GM18907 (cell line): ENCODE results near the gene PIP4K2C.
A peak's percentile ranks its signal among the peaks of the same experiment; 100 is the strongest.

Source experiments
- ATAC-seq: cut with Tn5 transposase; IDR thresholded peaks from one replicate; pipeline ENCODE4 v1.9.1; 2021; ENCODE audit warnings: mild to moderate bottlenecking, moderate library complexity; ENCODE audit not compliant: unreplicated experiment

The PIP4K2C gene

DNA sequence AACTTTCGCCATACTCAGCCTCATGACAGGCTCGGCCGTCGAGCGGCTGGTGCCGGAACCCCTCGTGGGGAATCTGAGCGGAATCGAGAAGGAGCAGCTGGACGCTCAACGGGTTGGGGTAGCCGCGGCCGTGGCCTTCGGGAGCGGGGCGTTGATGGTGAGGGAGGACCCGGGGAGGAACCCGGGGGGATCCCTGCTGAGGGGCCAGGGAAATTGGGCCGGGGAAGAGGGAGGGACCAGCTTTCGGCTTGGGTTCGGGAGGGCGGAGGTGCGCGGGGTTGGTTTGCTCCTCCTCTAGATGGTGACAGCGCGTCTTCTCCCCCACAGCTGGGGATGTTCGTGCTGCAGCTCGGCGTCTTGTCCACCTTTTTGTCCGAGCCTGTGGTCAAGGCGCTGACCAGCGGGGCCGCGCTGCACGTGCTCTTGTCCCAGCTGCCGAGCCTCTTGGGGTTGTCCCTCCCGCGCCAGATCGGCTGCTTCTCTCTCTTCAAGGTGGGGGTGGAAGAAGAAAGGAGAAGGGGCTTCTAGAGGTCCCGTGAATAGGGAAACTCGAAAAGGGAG, 30.0 kb downstream of the PIP4K2C start:
- no peak for ATAC-seq

DNA sequence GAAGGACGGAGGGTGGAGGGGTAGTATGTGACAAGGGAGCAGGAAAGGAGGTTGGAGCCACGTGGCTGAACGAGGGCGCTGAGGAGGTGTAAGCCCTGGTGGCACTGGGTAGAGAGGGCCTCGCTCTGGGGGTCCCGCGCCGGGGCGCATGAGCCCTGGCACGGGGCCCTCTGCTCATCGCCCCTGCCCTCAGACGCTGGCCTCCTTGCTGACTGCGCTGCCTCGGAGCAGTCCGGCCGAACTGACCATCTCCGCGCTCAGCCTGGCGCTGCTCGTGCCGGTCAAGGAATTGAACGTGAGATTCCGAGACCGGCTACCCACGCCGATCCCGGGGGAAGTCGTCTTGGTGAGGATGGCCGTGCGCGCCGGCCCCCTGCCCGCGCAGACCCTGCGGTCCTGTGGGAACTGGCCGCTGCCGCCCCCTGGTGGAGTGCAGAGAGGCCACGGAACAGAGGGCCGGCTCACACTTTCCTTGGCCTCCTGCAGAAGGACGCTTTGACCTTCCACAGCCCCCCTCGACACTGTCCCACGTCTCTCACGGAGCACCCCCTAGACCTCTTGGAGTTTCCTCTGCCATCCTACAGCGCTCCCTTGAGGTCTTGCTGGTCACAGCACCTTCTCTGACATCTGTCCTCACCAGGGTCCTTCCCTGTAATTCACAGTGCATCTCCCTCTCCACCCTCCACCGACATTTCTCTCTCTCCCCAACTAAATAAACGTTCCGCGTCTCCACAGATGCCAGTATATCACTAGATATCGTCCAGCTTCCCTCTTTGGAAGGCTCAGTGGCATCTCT, 30.7 kb downstream of the PIP4K2C start:
- ATAC-seq = peak; percentile 53

DNA sequence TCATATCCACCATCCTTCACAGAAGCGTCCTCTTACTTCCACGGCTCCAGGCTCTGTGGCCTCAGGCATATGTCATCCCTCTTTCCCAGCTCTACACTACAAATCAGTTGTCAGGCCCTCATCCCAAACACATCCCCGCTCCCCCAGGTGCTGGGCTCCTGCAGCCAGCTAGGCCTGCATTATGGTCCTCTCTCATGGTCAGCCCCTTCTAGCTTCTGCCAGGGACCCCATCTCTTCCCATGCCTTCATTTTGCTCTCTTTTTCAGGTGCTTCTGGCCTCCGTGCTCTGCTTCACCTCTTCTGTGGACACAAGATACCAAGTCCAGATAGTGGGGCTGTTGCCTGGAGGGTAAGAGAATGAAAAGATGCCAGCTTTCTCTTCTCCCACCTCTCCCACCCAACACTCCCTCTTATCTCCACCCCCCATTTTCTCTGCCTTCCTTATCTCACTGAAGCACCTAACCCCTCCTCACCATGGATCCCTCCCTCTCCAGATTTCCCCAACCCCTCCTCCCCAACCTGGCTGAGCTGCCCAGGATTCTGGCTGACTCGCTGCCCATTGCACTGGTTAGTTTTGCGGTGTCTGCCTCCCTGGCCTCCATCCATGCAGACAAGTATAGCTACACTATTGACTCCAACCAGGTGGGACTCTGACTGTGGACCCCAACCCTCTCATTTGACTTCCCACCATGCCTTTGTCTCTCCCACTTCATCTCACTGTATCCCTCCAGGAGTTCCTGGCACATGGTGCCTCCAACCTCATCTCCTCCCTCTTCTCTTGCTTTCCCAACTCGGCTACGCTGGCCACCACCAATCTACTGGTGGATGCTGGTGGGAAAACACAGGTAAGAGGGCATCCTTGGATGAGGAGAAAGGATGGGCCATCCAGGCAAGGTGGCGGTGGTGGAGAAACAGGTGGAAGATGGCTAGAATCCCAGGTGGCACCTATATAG, 31.6 kb downstream of the PIP4K2C start:
- ATAC-seq = no peak

DNA sequence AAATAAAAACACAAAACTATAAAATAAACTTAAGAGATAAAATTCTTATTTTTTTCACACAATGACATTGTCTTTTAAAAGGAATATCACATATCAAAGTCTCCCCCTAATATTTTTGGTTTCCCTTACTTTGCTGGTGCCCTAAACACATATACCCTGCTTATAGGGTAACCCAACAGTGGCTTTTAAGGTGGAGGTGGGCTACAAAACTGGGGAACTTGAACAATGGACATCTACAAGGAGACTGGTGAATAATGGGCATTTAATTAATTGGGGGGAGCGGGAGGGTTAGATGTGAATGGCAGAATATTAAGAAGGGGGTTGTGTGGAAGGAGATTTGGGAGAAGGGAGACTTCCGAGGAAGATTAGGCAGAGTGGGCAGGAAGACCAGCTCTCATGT, 32.4 kb downstream of the PIP4K2C start:
- ATAC-seq = no peak

DNA sequence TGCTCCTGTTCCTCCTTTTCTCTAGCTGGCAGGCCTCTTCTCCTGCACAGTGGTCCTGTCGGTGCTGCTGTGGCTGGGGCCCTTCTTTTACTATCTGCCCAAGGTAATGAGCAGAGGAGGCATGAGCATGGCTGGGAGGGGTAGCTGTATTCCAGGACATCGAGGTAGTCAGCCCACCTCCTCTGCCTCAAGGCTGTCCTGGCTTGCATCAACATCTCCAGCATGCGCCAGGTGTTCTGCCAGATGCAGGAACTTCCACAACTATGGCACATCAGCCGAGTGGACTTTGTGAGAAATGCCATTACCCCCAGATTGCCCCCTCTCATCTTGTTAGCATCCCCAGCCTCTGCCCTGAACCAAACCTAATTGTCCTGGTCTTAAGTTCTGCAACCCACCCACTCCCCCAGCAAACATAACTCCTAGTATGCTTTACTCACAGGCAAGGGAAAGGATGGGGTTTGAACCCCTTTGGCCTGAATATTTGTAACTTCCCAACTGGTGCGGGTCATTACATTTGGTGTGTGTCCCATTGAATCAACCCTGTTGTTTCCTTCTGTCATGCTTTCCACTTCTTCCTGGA, 32.9 kb downstream of the PIP4K2C start:
- ATAC-seq = no peak

DNA sequence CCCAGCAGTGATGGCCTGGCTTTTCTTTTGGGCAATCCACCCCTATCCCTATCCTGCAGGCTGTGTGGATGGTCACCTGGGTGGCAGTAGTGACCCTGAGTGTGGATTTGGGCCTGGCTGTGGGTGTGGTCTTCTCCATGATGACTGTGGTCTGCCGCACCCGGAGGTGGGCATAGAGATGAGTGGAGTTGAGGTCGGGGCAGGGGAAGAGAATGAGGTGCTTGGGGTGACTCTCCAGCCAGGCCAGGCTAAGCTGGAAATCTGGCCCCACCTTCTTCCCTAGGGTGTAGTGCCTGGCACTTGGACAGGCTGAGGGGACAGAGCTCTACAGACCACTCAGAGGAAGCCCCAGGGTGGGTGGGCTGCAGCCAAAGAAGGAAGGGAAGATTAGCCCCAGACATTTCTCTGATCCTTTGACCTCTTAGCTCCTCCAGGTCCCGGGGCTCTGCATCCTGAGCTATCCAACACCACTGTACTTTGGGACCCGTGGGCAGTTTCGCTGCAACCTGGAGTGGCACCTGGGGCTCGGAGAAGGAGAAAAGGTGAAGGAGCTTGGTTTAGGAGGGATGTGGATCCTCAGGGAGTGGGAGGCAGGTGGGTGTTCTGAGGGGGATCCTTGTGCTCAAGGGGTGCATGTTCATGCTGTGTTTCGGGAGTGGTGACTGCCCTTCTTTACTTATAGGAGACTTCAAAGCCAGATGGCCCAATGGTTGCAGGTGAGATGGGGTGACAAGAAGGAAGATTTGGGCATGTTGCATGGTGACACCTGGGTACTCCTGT, 33.6 kb downstream of the PIP4K2C start:
- no peak for ATAC-seq

DNA sequence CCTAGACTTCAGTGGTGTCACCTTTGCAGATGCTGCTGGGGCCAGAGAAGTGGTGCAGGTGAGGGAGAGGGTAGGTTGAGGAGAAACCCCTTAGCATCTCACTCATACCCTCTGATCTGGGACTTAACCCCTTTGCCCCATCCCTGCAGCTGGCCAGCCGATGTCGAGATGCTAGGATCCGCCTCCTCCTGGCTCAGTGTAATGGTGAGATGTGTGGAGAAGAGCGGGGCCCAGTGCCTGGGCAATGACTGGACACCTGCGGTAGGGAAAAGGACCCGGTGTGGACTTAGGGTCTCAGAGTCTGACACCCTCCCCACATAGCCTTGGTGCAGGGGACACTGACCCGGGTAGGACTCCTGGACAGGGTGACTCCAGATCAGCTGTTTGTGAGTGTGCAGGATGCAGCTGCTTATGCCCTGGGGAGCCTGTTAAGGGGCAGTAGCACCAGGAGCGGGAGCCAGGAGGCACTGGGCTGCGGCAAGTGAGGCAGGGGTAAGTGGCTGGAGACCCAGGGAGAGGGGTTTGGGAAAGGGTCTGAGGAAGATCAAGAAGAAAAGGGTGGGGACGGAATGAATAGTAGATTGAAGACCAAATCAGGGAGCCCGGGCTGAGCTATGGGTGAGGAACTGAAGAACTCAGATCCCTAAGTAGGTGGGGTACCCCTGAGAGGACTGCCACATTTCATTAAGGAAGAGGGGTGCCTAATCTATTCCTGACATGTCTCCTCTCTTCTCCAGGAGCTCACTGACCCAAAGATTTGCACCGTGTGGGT, 34.5 kb downstream of the PIP4K2C start:
- ATAC-seq = no peak

DNA sequence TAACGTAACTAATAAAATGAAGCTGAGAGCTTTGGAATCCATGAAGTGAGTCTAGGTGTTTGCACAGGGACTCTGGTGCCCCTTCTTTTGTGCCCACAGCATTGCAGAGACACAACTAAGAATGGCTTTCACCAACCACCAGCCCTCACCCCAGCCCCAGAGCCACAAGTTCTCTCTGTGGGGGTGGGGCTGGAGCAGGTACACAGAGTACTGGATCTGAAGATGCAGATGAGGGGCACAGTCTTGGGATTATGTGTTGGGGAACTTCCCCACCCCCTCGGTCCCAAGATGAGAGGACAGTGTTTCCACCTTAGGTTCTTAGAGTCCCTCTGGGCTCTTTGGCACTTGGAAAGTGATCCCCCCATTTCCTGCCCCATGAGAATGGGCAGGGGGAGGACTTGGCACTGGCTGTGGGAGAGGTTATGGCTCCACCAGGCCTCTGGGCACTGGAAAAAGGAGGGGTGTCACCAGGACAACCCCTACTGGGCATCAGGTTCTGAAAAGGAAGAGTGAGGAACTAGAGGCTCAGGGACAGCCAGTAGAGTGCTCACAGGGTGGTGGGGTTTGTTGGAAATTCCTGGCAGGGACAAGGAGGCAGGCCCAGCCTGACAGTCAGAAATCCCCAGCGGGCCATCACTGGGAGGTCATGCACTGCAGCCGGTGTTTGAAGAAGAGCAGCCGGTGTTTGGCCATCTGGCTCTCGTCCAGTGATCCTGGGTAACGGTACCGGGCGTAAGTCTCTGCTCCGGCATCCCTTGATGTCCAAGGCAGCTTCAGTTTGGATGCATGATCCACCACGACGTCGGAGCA, 35.3 kb downstream of the PIP4K2C start:
- no peak for ATAC-seq

DNA sequence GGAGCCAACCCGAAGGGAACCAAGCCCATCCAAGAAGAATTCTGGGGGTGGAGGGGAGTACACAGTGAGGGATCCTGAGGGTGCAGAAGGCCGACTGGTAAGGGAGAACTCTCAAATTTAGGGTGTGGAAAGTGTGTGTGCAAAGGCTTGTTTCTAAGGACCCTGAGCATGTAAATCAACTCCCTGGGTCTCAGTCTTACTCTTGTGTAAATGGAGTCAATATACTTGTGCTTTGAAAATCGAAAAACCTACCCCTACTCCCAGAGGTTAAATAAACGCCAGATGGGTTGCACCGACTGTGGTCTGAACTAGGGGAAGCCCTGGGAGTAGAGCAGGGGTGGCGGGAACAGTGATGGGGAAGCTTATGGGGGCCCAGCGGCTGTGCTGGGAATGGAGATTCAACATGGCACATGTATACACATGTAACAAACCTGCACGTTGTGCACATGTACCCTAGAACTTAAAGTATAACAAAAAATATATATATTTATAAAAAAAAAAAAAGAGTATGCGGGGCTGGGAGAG, 36.0 kb downstream of the PIP4K2C start:
- ATAC-seq = no peak

DNA sequence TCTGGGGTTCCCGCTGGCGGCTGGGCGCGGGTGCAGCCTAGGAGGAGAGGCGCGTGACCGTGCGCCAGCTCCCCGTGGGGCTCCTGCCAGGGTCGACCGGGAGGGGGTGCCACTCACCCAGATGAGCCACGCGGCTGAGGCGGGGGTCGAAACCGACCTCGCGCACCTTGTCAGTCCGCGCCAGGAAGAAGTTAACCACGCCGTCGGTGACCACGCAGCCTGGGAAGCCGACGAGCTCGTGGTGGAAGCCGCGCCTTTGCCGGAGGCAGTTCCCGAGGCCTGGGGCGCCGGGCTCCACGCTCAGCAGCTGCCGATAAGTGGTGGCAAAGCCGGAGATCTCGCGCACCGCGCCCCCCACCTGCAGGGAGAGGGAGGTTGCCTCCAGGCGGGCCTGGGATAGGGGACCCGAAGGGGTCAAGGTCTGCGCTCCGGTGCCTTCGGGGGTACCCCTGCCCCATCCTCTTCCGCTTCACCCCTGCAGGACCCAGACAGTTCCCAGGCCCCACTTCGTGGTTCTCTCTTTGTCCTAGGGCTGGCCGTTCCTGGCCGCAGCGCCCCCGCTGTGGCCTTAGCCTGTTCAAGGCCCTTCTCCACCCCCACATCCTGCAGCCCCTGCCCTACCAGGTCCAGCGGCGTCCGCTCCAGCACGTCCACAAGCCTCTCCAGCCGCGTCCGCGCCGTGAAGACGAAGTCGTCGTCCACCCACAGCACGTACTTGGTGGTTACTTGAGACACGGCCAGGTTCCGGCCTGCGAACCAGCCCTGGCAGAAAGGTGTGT, 36.7 kb downstream of the PIP4K2C start:
- ATAC-seq = no peak

DNA sequence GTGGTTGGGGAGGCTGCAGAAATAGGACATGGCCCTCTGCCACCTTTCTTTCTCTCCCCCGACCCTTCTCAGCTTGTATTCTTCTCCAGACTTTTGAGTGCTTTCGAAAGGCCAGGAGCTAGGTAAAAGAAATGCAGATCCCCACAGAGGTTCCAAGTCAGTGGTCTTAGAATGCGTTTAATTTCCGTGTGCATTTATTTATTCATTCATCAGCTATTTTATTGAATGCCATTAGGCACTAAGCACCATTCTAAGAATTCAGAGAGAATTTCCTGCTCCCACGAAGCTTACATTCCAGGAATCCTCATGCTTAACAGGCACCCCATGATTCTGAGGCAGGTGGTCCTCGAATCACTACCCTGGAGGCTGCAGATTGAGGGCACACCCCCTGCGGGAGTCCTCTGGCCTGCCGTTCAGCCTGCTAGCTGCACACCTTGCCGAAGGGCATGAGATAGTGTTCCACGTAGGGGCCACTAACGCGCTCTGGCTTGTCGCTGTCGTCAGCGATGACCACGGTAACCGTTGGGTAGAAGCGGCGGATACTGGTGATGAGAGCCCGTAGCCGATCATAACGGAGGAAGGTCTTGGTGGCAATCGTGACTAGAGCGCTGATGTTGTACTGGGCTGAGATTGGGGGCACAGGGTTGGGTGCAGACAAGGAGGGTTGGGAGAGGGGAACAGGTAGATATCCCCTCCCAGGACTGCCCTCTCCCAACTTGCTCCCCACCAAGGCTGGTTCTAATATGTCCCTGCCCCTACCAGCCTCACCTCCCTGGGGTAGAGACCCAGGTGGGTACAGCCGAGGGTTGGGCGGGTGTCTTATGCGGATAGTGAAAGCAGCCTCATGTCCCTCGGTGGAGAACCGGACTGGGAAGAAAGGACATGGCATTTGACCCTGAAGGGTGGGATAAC, 37.5 kb downstream of the PIP4K2C start:
- ATAC-seq = no peak

DNA sequence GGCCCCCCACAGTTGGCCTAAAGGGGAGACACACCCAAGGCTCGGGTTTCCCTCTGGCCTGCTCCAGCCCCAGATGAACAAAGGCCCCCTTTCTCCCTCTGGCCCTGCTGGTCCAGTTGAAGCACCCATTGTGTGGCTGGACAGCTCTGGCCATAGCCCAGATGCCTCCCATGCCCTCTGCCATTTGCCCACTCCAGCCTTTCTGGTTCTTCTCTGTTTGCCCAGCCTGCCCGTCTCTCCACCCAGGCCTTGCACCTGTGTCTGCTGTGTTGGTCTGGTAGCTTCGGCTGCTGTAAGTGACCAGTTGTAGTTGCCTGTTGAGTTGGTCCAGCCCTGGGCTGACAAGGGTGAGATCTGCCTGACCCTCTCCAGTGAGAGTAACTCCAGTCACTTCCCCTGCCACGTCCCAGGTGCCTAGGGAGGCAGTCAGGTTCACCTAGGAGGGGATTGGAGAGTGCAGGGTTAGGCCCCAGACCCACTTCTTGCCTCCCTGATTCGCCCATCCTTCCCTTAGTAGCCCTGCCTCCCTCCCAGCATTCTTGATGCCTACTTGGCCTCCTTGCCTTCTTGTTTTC, 39.0 kb downstream of the PIP4K2C start:
- ATAC-seq = no peak

DNA sequence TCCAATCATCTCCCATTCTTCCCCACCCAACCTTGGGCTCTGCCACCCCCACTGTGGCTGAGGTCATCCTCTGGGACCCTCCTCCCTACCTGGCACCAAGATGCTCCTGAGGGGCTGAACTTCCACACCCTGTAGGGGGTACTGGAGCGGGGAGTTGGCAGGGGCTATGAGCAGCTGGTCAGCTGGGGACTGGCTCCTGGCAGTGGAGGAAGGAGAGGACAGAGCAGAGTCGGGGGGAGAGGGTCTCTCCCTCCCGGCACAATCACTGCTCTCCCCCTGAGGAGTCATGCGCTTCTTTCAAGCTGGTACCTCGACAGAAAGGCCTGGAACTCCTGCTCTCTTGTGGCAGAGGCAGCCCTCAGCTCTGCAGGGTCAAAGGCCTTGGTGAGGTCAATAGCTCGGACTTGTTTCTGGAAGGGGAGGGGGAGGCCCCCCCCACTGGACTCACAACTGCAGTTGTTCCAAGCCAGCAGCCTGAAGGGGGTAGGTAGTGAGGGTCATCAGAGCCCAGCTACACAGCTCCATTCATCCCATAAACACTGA, 40.0 kb downstream of the PIP4K2C start:
- ATAC-seq = no peak

DNA sequence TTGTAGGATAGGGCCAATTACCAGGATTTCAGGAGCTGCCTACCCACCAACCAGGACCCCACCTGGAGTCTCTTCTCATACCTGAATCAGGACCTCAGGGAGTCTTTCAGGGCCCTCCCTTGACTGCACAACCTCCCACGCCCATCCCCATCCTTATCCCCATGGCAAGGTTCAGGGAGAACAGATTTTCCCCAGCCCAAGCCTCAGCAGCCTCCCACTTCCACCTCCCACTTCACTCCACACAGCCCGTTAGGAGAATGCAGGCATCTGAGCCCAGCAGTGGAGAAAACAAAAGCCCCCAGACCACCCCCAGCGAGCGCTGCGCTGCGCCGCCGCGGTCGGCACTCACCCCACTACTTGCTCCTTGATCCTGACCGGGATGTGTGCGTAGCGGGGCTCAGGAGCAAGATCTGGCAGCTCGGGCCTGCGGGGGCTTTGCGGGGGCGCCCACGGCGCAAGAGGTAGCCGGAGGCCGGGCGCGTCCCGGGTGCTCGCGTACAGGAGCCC, 40.6 kb downstream of the PIP4K2C start:
- ATAC-seq = no peak

DNA sequence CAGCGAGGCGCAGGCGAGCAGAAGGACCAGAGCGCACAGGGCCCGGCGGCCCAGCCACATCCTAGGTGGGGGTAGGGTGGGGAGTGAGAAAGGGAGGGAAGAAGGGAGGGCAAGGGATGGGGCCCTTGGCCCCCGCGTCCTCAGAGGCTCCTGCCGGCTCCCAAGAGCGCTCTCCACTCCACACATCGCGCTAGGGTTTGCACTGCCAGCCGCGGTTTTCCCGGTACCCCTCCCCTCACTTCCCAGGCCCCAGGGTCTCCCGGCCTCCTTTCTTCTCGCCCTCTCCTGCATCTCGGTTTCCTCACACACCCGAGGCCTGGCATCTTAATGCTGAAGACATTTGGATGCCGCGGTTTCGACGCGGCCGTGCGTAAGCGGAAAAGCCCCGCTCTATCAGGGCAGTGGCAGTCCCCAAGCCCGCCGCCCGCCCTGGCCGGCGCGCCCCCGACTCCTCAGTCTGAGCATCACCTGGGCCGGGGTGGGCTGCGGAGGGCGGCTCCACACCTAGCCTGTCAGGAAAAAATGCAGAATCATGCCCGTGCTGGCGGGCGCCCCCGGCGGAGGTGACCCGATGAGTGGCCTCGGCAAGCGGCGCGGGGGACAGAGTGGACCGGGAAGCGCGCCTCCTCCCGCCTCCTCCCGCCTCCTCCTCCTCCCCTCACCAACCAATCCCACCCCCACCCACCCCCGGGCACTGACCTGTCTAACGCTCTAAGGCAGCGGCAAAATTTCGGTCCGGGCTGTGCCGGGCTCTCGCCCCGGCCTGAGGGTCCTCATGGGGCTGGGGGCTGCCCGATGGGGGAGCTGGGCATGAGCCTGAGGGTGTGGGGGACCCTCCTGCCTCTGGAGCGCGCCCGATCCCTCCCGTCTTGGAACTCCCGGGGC, 41.3 kb downstream of the PIP4K2C start:
- ATAC-seq = peak; percentile 33
